NCI-H2029 (cell line): ENCODE data around the gene ZDHHC9.

Source experiments
- DNase-seq: peaks from one replicate; lab custom pipeline; 2025; lab: John Stamatoyannopoulos, UW

Gene ZDHHC9

DNA sequence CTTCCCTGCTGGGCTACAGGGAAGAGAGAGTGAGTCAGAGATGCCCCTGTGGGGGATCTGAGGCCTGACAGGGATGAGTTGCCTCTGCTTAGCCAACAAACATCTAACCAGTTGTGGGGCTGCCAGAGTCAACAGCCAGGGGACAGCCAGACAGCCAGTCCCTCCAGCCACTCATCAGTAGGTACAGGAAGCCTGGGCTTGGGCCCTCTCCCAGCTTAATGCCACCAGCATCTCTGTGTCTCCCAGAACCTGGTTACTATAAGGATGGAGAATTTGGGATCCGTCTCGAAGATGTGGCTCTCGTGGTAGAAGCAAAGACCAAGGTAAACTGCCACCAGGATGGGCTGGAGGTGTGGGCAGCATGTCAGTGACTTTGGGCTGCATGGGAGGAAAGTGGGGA is 81.2 kb downstream of the ZDHHC9 start:
- no peak for DNase-seq

GRCh38 chrX:129761596-129761995 is 82.1 kb downstream of the ZDHHC9 start:
- DNase-seq: no peak

DNA sequence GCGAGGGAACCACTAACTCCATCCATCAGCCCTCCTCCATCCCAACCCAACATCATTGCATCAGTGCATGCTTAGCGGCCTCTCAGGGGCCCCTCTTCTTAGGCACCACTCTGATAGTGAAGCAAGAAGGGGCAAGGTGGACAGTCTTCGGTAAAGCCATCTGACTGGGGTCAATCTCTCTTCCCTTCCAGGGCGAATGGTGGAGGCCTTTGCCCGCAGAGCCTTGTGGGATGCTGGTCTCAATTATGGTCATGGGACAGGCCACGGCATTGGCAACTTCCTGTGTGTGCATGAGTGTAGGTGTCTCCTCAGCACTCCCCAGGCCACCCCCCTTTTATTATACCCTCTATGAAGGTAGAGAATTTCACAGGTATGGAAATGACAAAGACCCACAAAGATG is 82.7 kb downstream of the ZDHHC9 start:
- no peak for DNase-seq

GRCh38 chrX:129760155-129760554 is 83.5 kb downstream of the ZDHHC9 start:
- DNase-seq: no peak

DNA sequence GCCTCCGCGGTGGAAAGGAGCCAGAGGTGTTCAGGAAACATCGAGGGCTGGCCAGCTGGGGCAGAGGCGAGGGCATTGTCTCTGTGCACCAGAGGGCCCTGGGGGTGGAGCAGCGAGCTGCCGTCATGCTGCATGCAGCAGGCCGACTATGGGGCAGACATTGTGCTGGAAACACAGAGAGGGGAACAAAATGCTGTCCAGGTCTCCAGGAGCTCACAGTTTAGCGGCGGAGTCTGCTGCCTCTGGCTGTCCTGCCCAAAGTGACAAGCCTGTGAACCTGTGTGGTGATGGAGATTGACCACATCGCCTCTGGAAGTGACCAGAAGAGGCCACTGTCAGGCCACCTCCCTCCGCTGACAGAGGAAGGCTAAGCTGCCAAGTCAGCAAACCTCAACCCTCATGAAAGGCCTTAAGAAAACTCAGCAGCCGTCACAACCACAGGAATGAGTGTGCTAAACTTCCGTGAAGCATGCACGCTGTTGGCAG is 84.1 kb downstream of the ZDHHC9 start:
- DNase-seq: no peak

- no peak for DNase-seq
These were observed 87.7 kb downstream of the ZDHHC9 start for GRCh38 chrX:129755779-129756650.

DNA sequence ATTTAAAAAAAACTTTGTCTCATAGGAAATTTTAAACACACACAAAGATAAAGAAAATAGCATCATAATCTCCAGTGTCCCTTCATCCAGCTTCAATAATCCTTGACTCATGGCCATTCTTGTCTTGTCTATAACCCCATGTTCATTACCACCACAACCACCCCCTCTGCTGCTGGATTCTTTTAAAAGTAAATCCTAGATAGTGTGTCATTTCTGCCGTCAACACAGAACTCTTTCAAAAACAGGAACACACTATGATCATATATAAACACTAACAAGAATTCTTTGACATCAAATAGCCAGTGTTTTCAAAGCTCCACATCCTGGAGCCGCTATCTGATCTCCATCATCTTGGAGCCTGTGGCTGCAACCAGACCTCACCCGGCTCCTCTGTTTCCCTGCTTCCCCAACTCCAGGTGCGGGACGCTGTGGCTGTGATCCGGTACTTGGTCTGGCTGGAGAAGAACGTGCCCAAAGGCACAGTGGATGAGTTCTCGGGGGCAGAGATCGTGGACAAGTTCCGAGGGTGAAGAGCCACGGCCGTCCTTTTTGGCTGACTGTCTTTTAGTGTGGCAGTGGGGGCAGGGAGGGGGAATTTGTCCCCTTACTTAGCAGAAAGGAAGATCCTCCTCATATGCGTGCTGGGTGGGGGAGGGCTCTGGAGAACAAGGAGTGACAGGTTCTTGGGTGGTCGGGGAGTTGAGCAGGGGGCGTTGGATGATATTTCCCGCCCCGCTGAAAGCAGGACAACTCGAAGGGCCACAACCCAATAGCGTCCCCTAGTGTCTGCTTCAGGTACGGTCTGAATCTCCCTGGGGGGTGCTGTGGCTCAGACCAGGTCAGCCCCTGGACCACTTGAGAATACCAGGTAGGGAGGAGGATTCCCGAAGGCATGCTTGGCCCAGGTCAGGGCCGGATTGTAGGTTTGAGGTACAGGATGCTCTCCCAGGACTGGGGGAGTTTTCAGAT is 89.3 kb downstream of the ZDHHC9 start:
- DNase-seq: no peak
